ENCODE measurements around the gene FEN1. TPM values are rescaled to one million over a fixed set of nuclear protein-coding genes. Genes with fewer than 3 reads are reported as not detected.

Gene FEN1
- total RNA-seq, 1 donor from 2014 or later, result 9.6 TPM

DNA sequence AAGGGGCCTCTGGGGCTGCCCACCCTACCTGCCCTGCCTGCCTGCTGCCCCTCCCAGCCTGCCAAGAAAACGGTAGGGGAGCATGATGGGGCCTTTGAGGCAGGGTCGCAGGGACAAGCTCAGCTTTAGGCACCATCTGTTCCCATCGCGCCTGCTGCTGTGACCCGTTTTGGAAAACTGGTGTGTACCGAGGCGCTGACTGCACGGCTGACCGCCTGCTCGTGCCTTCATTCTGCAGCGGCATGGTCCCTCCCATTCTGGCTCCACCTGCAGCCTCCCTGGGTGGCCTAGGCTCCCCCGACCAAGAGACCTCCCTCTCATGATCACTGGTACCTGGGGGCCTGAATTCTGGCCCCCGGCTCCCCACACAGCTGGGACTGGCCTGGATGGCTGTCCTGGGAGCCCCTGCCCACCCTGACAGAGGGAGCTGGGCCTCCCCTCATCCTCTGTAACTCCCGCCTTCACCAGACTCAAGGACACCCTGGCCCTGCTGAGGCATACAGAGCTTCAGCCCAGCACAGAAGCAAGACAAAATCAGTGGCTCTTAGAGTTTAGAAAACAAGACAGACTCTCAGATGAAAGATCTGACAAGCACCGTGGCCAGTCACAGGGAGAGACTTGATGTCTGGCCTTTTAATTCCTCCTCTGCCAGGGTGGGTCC, 46.8 kb upstream of the FEN1 start:
- no peak overlapping the region for H3K27ac ChIP-seq
- H3K4me3 ChIP-seq, result no peak overlapping the region
- H3K27me3 ChIP-seq, result no peaks in the 10 kb centered on the region
- no peak for DNase-seq (ENCODE audit: extremely low spot score in 2 of 2)
- intact Hi-C loops (cut with DNase I), result no loop called here
- no peak for TF ChIP-seq POLR2AphosphoS5 (IDR thresholded peaks at IDR 0.05; ENCODE audit: insufficient read depth in 1 of 2, low read depth in 1 of 2)
- TF ChIP-seq, protein P1, sequence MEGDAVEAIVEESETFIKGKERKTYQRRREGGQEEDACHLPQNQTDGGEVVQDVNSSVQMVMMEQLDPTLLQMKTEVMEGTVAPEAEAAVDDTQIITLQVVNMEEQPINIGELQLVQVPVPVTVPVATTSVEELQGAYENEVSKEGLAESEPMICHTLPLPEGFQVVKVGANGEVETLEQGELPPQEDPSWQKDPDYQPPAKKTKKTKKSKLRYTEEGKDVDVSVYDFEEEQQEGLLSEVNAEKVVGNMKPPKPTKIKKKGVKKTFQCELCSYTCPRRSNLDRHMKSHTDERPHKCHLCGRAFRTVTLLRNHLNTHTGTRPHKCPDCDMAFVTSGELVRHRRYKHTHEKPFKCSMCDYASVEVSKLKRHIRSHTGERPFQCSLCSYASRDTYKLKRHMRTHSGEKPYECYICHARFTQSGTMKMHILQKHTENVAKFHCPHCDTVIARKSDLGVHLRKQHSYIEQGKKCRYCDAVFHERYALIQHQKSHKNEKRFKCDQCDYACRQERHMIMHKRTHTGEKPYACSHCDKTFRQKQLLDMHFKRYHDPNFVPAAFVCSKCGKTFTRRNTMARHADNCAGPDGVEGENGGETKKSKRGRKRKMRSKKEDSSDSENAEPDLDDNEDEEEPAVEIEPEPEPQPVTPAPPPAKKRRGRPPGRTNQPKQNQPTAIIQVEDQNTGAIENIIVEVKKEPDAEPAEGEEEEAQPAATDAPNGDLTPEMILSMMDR (IDR thresholded peaks at IDR 0.05), result no peak
- no peak for TF ChIP-seq POLR2A (IDR thresholded peaks at IDR 0.05)
- H3K36me3 ChIP-seq, result no peaks in the 10 kb centered on the region
- H3K9me3 ChIP-seq, result no peaks in the 10 kb centered on the region
- peaks cover 4% of the 10 kb centered on the region for H3K4me1 ChIP-seq

DNA sequence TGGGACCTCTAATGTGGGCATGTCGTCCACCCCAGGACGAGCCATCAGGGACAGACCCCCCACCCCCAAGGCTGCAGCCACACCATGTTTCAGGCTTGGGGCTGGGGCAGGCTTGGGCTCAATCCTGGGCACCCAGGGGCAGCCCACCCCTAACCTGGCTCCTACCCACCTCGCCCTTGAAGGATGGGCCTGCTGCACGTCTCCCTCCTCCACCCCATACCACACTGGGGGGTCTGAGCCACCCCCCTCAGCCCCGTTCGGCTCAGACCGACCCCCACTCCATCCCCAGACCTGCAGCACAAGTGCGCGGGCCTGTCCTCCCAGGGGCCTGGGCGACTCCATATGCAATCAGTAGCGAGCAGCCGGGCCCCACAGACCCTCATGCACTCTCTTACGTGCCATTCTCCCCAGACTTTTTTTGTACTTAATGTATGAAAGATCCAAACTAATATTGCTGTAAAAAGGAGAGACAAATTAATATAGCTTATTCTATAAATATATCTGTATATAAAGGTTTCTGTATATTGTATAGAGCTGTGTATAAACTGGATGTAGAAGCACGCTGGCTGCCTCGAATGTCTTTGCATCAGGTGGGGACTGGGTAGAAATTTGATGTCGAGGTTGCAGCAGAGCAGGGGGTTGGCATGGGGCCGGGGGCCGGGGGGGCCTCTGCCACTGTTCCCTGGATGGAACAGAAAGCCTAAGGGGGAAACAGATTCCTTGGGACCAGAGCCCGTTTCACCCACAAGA, 46.1 kb upstream of the FEN1 start:
- DNase-seq (ENCODE audit: extremely low spot score in 2 of 2), result no peak
- H3K4me1 ChIP-seq, result peaks cover 4% of the 10 kb centered on the region
- H3K9me3 ChIP-seq, result no peaks in the 10 kb centered on the region
- TF ChIP-seq POLR2A (IDR thresholded peaks at IDR 0.05) (no peak), POLR2AphosphoS5 (IDR thresholded peaks at IDR 0.05; ENCODE audit: insufficient read depth in 1 of 2, low read depth in 1 of 2) (no peak)
- TF ChIP-seq, protein P1 (IDR thresholded peaks at IDR 0.05), result no peak
- no peak overlapping the region for H3K27ac ChIP-seq
- intact Hi-C loops (cut with DNase I), result no loop called here
- H3K36me3 ChIP-seq, result no peaks in the 10 kb centered on the region
- H3K4me3 ChIP-seq, result no peak overlapping the region
- no peaks in the 10 kb centered on the region for H3K27me3 ChIP-seq

DNA sequence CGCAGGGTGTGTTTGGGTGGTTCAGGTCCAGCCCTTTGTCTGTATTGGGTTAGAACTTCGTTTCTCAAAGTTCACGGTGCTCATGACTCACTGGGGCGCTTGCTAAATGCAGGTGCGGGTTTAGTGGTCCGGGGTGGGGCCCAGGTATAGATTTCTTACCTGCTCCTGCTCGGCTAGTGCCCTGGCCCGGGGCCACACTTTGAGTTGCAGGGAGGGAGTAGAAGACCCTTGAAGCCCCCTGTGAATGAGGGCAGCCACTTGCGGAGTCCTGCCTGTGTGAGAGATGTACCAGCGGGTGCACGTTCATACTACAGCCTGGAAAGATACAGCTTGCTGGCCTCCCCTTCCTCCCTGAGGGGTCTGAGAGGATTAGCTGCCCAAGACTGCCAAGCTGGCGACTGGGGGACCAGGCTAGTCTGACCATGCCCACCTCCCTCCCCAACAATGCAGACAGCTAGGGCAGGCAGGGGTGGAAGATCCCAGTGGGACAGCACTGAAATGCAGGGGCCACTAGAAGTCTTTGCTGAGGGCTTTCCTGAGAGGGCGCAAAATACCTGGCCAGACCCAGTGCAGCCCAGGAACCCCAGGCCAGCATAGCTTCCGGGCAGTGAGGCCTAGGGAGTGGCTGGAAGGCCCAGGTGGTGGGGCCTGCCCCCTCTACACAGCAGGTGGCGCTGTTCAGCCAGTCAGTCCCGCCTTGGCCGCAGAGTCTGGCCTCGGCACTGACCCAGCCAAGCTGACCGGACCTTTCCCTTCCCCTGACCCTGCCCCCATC, 45.3 kb upstream of the FEN1 start:
- no peak overlapping the region for H3K4me3 ChIP-seq
- no peaks in the 10 kb centered on the region for H3K9me3 ChIP-seq
- intact Hi-C loops (cut with DNase I), result no loop called here
- TF ChIP-seq, protein P1 (IDR thresholded peaks at IDR 0.05), result peak; percentile 40 to 62 (median 58)
- TF ChIP-seq POLR2AphosphoS5 (IDR thresholded peaks at IDR 0.05; ENCODE audit: insufficient read depth in 1 of 2, low read depth in 1 of 2) (no peak), POLR2A (IDR thresholded peaks at IDR 0.05) (no peak)
- H3K27me3 ChIP-seq, result no peaks in the 10 kb centered on the region
- peaks cover 10% of the 10 kb centered on the region for H3K4me1 ChIP-seq
- no peak for DNase-seq (ENCODE audit: extremely low spot score in 2 of 2)
- no peak overlapping the region for H3K27ac ChIP-seq
- H3K36me3 ChIP-seq, result no peaks in the 10 kb centered on the region

DNA sequence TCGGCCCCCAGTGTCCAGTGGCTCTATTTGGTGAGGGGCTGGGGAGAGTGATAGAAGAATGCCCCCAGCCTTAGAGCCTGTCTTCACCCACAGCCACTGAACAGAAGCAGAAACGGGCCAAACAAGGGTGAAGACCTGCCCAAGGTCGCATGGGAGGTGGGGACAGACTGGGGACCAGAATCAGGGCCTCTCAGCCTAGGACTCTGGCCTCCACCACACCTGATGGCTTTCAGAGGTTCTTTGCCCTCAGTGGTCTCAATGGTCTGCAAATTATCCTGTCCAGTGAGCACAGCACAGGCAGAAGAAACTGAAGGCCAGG, 44.8 kb upstream of the FEN1 start:
- peaks cover 10% of the 10 kb centered on the region for H3K4me1 ChIP-seq
- TF ChIP-seq POLR2A (IDR thresholded peaks at IDR 0.05), result no peak
- TF ChIP-seq, protein P1 (IDR thresholded peaks at IDR 0.05), result no peak
- TF ChIP-seq POLR2AphosphoS5 (IDR thresholded peaks at IDR 0.05; ENCODE audit: insufficient read depth in 1 of 2, low read depth in 1 of 2), result no peak
- no peaks in the 10 kb centered on the region for H3K27me3 ChIP-seq
- intact Hi-C loops (cut with DNase I), result no loop called here
- H3K27ac ChIP-seq, result no peak overlapping the region
- no peaks in the 10 kb centered on the region for H3K9me3 ChIP-seq
- no peak for DNase-seq (ENCODE audit: extremely low spot score in 2 of 2)
- H3K4me3 ChIP-seq, result no peak overlapping the region
- H3K36me3 ChIP-seq, result no peaks in the 10 kb centered on the region

All from vagina (tissue), 2 donors.